ENCODE results near the gene SREBF2. TPM values are rescaled to one million over a fixed set of nuclear protein-coding genes. Genes with fewer than 3 reads are reported as not detected.

The SREBF2 gene
- total and polyA plus RNA-seq, 2 of the 8 experiments (the other 6 are each of a cell fraction or from before 2014, with no cell fraction given): 125 to 144 TPM

DNA sequence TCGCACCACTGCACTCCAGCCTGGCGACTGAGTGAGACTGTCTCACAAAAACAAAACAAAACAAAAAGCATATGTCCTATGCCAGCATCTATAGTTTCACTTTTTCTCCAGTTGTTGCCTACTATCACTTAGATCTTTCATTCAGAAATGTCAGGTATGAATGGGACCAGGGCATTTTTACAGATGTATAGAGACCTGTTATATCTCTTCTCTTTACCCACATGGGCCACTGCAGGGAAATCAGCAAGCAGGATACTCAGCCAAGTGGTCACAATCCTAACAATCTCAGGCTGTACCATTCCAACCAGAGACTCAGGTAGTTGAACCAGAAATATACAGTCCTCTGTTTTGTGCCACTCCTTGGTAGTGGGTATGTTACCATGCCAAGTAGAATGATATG is 16.0 kb upstream of the SREBF2 start:
- Histone ChIP-seq H2BK20ac (ENCODE audit: low read length) (no peak overlapping the region), H4K91ac (replicated peaks; ENCODE audit: insufficient read length, low read length) (no peak overlapping the region), H3K23ac (ENCODE audit: insufficient read length) (no peak overlapping the region), H4K5ac (ENCODE audit: insufficient read length, low read depth, low read length) (no peak overlapping the region), H3K23me2 (ENCODE audit: low read depth, low read length) (no peaks in the 10 kb centered on the region), H3K79me2 (ENCODE audit: control insufficient read depth in 1 of 2, insufficient read depth in 2 of 2, low read length in 2 of 2) (no peaks in the 10 kb centered on the region), H3K9me3 (ENCODE audit: insufficient read depth in 2 of 2, low read depth in 1 of 2, low read length in 1 of 2) (no peaks in the 10 kb centered on the region), H3K27ac (ENCODE audit: low read depth, low read length) (no peak overlapping the region), H3K4me3 (ENCODE audit: extremely low read depth in 1 of 4, insufficient read depth in 2 of 4, low read depth in 3 of 4, low read length in 4 of 4) (no peak overlapping the region), H2BK15ac (ENCODE audit: low read length) (no peak overlapping the region), H3K27me3 (replicated peaks in 1 of 4; ENCODE audit: control insufficient read depth in 3 of 4, extremely low read depth in 1 of 4, insufficient read depth in 3 of 4, low read length in 3 of 4) (no peaks in the 10 kb centered on the region; a peak in 1 of 7 replicates), H3K4ac (replicated peaks; ENCODE audit: insufficient read length, low read depth, low read length) (no peak overlapping the region), H3K14ac (ENCODE audit: insufficient read length) (no peak overlapping the region), H3K36me3 (ENCODE audit: control insufficient read depth in 2 of 4, insufficient read depth in 4 of 4, low read length in 3 of 4) (peaks cover 0 to 25% (median 7%) of the 10 kb centered on the region in 4 experiments; a peak in 6 of 8 replicates), H4K20me1 (replicated peaks in 1 of 2; ENCODE audit: control insufficient read depth in 1 of 2, insufficient read depth in 2 of 2, low read length in 2 of 2) (peaks cover 0 to 10% of the 10 kb centered on the region in 2 experiments), H2BK5ac (ENCODE audit: low read depth, low read length) (no peak overlapping the region), H3K9ac (replicated peaks in 1 of 4; ENCODE audit: extremely low read depth in 1 of 4, low read depth in 3 of 4, low read length in 3 of 4) (no peak overlapping the region), H2BK120ac (replicated peaks; ENCODE audit: low read depth, low read length) (no peak overlapping the region), H4K8ac (ENCODE audit: extremely low read depth, insufficient read depth, low read length) (no peak overlapping the region), H2AK5ac (ENCODE audit: low read depth, low read length) (no peak overlapping the region), H3K56ac (replicated peaks; ENCODE audit: insufficient read length, low read depth, low read length) (no peak overlapping the region), H2AFZ (ENCODE audit: low read length) (no peak overlapping the region), H3K4me1 (replicated peaks in 1 of 4; ENCODE audit: control insufficient read depth in 3 of 4, insufficient read depth in 4 of 4, low read length in 3 of 4) (no peaks in the 10 kb centered on the region), H2BK12ac (ENCODE audit: low read depth, low read length) (no peak overlapping the region), H3K79me1 (ENCODE audit: low read depth, low read length) (peaks cover 6% of the 10 kb centered on the region), H3K4me2 (ENCODE audit: insufficient read depth in 1 of 2, low read depth in 2 of 2, low read length in 2 of 2) (no peak overlapping the region), H3K18ac (ENCODE audit: extremely low read depth, low read length) (no peak overlapping the region)
- ChIA-PET POLR2A (ENCODE audit: partially characterized antibody) (interaction anchor here (2.0 kb wide), 1 partner anchor 16 kb away, joined by 4 read pairs; the partner anchor contains the start of gene CCDC134), CTCF (ENCODE audit: partially characterized antibody) (interaction anchor here (0.8 kb wide), 1 partner anchor 120 kb away, joined by 3 read pairs; no protein-coding TSS in a partner anchor)
- WGBS, 2 experiments (ENCODE audit: extremely low coverage in 1 of 2, insufficient coverage in 1 of 2, insufficient read length in 1 of 2, insufficient replicate concordance in 2 of 2, low coverage in 1 of 2, low lambda C conversion rate in 2 of 2, missing lambda C conversion rate in 1 of 2): 100% methylated on average over 2 of the region's 2 CpGs; no CpG with 5 or more reads in 1 of the 2 experiments
- no peak for DNase-seq (ENCODE audit: low read depth in 1 of 2, low spot score in 2 of 2)
- FAIRE-seq: no peak
- TF ChIP-seq SP1 (IDR thresholded peaks at IDR 0.05; ENCODE audit: low read depth, low read length) (no peak), SUZ12 (IDR thresholded peaks at IDR 0.05; ENCODE audit: low read length) (no peak), YY1 (IDR thresholded peaks at IDR 0.05; ENCODE audit: low read depth, low read length) (no peak)
- TF ChIP-seq, protein P1, sequence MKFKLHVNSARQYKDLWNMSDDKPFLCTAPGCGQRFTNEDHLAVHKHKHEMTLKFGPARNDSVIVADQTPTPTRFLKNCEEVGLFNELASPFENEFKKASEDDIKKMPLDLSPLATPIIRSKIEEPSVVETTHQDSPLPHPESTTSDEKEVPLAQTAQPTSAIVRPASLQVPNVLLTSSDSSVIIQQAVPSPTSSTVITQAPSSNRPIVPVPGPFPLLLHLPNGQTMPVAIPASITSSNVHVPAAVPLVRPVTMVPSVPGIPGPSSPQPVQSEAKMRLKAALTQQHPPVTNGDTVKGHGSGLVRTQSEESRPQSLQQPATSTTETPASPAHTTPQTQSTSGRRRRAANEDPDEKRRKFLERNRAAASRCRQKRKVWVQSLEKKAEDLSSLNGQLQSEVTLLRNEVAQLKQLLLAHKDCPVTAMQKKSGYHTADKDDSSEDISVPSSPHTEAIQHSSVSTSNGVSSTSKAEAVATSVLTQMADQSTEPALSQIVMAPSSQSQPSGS (IDR thresholded peaks at IDR 0.05; ENCODE audit: low read length): no peak

Measured in H1 (cell line).